Measurements from ENCODE around the gene MED31.
"Not testable (repeated sequence)": the region's sequence is repeated elsewhere in the genome, so short reads cannot be mapped to it uniquely, and the experiment has no call there.

MED31 gene

GRCh38 chr17:6695565-6695964 is 44.2 kb upstream of the MED31 start:
- Mint-ChIP-seq H3K27ac (no peak overlapping the region), H3K27me3 (ENCODE audit: low read depth) (peaks cover 33% of the 10 kb centered on the region), H3K9me3 (no peaks in the 10 kb centered on the region), H3K4me3 (no peak overlapping the region), H3K36me3 (ENCODE audit: low read depth) (no peaks in the 10 kb centered on the region), H3K4me1 (no peaks in the 10 kb centered on the region)
- TF ChIP-seq CTCF (IDR thresholded peaks at IDR 0.05; ENCODE audit: unreplicated experiment in 3 of 3): no peak

DNA sequence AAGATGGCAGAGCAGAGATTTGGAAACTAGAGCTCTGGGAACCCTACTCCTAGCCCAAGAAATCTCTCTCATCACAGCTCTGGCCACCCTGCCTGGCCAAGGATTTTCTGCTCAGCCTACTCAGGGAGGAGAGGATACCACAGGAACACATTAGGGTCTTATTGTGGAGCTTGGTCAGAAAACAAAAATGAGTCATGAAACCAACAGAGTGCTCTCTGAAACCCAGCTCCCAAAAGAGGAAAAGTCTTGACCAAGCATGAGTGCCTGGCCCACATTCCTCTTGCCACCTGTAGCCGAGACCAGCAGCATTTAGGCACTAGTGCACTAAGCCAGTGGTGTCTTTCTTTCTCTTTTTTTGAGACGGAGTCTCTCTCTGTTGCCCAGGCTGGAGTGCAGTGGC is 43.6 kb upstream of the MED31 start:
- H3K9me3 Mint-ChIP-seq: no peaks in the 10 kb centered on the region
- TF ChIP-seq CTCF (IDR thresholded peaks at IDR 0.05; ENCODE audit: unreplicated experiment in 3 of 3): no peak
- no peaks in the 10 kb centered on the region for H3K4me1 Mint-ChIP-seq
- H3K27me3 Mint-ChIP-seq (ENCODE audit: low read depth): peaks cover 33% of the 10 kb centered on the region
- no peaks in the 10 kb centered on the region for H3K36me3 Mint-ChIP-seq (ENCODE audit: low read depth)
- H3K27ac Mint-ChIP-seq: no peak overlapping the region
- H3K4me3 Mint-ChIP-seq: no peak overlapping the region

DNA sequence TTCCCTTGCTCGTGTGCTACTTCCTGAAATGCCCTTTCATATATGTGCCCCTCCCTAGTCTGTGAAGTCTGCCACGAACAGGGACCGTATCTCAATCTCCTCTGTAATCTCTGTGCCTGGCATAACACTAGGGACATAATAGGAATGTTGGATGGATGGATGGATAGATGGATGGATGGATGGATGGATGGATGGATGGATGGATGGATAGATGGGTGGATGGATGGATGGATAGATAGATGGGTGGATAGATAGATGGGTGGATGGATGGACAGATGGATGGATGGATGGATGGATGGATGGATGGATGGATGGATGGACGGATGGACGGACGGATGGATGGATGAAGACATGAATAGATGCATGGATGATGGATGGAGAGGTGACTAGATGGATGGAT is 40.6 kb upstream of the MED31 start:
- peaks cover 37% of the 10 kb centered on the region for H3K27me3 Mint-ChIP-seq (ENCODE audit: low read depth)

GRCh38 chr17:6691546-6691945 is 40.1 kb upstream of the MED31 start:
- H3K4me1 Mint-ChIP-seq: no peaks in the 10 kb centered on the region
- no peaks in the 10 kb centered on the region for H3K9me3 Mint-ChIP-seq
- no peak overlapping the region for H3K4me3 Mint-ChIP-seq
- peaks cover 40% of the 10 kb centered on the region for H3K27me3 Mint-ChIP-seq (ENCODE audit: low read depth)
- no peak overlapping the region for H3K27ac Mint-ChIP-seq
- no peaks in the 10 kb centered on the region for H3K36me3 Mint-ChIP-seq (ENCODE audit: low read depth)
- no peak for TF ChIP-seq CTCF (IDR thresholded peaks at IDR 0.05; ENCODE audit: unreplicated experiment in 3 of 3)

More for the DNA sequence above, 40.6 kb upstream of the MED31 start:
- H3K36me3 Mint-ChIP-seq (ENCODE audit: low read depth); H3K27ac Mint-ChIP-seq; H3K9me3 Mint-ChIP-seq; H3K4me1 Mint-ChIP-seq; H3K4me3 Mint-ChIP-seq: not testable (repeated sequence)

- H3K27me3 Mint-ChIP-seq (ENCODE audit: low read depth): peaks cover 43% of the 10 kb centered on the region
- H3K4me1 Mint-ChIP-seq: no peaks in the 10 kb centered on the region
- no peak overlapping the region for H3K4me3 Mint-ChIP-seq
- no peak overlapping the region for H3K27ac Mint-ChIP-seq
- TF ChIP-seq CTCF (IDR thresholded peaks at IDR 0.05; ENCODE audit: unreplicated experiment in 3 of 3): no peak
- H3K9me3 Mint-ChIP-seq: no peaks in the 10 kb centered on the region
- H3K36me3 Mint-ChIP-seq (ENCODE audit: low read depth): no peaks in the 10 kb centered on the region
Observed at GRCh38 chr17:6690641-6691040, 39.2 kb upstream of the MED31 start.

GRCh38 chr17:6688944-6689343 is 37.5 kb upstream of the MED31 start:
- Mint-ChIP-seq H3K27me3 (ENCODE audit: low read depth) (peaks cover 39% of the 10 kb centered on the region), H3K4me1 (no peaks in the 10 kb centered on the region), H3K36me3 (ENCODE audit: low read depth) (no peaks in the 10 kb centered on the region), H3K9me3 (no peaks in the 10 kb centered on the region), H3K4me3 (no peak overlapping the region), H3K27ac (no peak overlapping the region)
- TF ChIP-seq CTCF (IDR thresholded peaks at IDR 0.05; ENCODE audit: unreplicated experiment in 3 of 3): no peak
